ENCODE results near the gene MSH5.

Gene MSH5

DNA sequence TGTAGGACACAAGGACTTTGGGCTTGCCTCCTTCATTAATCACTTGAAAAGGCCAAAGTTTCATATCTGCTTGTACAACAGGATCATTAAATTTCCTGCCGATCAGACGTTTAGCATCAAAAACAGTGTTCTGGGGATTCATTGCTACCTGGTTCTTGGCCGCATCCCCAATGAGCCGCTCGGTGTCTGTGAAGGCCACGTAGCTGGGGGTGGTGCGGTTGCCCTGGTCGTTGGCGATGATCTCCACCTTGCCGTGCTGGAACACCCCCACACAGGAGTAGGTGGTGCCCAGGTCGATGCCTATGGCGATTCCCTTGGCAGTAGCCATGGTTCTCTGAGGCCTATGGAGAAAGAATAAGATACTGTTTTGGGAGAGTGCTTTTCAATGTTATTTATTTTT lies 71.8 kb downstream of the MSH5 start:
- H3K36me3 ChIP-seq (ENCODE audit: insufficient read depth, low read length), result no peaks in the 10 kb centered on the region
- H2AFZ ChIP-seq (ENCODE audit: low read length), result no peak overlapping the region
- no peaks in the 10 kb centered on the region for H3F3A ChIP-seq (ENCODE audit: low read depth)
- H3K27me3 ChIP-seq (ENCODE audit: insufficient read depth, low read length, poor library complexity, severe bottlenecking), result no peaks in the 10 kb centered on the region
- no peaks in the 10 kb centered on the region for H3K9me2 ChIP-seq (replicated peaks; ENCODE audit: low read depth, low read length)
- H3K79me2 ChIP-seq (ENCODE audit: insufficient read depth, low read length), result peaks cover under 1% of the 10 kb centered on the region
- H3K9ac ChIP-seq (ENCODE audit: low read depth, low read length, poor library complexity, severe bottlenecking), result no peak overlapping the region
- H3K4me2 ChIP-seq (ENCODE audit: low read depth, low read length, poor library complexity, severe bottlenecking), result no peak overlapping the region
- no peaks in the 10 kb centered on the region for H4K20me1 ChIP-seq (ENCODE audit: insufficient read depth, low read length, poor library complexity, severe bottlenecking)
- no peaks in the 10 kb centered on the region for H3K4me1 ChIP-seq (ENCODE audit: insufficient read depth, low read length, poor library complexity, severe bottlenecking)
- no peak for TF ChIP-seq EZH2phosphoT487 (IDR thresholded peaks at IDR 0.05; ENCODE audit: borderline replicate concordance)
- TF ChIP-seq, protein P1, sequence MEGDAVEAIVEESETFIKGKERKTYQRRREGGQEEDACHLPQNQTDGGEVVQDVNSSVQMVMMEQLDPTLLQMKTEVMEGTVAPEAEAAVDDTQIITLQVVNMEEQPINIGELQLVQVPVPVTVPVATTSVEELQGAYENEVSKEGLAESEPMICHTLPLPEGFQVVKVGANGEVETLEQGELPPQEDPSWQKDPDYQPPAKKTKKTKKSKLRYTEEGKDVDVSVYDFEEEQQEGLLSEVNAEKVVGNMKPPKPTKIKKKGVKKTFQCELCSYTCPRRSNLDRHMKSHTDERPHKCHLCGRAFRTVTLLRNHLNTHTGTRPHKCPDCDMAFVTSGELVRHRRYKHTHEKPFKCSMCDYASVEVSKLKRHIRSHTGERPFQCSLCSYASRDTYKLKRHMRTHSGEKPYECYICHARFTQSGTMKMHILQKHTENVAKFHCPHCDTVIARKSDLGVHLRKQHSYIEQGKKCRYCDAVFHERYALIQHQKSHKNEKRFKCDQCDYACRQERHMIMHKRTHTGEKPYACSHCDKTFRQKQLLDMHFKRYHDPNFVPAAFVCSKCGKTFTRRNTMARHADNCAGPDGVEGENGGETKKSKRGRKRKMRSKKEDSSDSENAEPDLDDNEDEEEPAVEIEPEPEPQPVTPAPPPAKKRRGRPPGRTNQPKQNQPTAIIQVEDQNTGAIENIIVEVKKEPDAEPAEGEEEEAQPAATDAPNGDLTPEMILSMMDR (conservative IDR thresholded peaks at IDR 0.05; ENCODE audit: low read length), result no peak
- H3K9me3 ChIP-seq (ENCODE audit: insufficient read depth, low read depth, low read length), result no peaks in the 10 kb centered on the region
- H3K4me3 ChIP-seq (ENCODE audit: low read length, poor library complexity, severe bottlenecking), result no peak overlapping the region

All from Loucy (cell line).